Breast epithelium (tissue), 3 donors: ENCODE results near the gene TMEM123.

ENCODE experiments used
- POLR2A ChIP-seq: fragments of 450-650 bp; IDR thresholded peaks from one replicate; pipeline ENCODE4 v1.6.1; 2016; ENCODE audit warnings: antibody characterized with exemption, mild to moderate bottlenecking, moderate library complexity
- POLR2AphosphoS5 ChIP-seq, 3 donors: sonication (generic); formaldehyde crosslinking; IDR thresholded peaks; one replicate each; pipeline ENCODE4 v1.6.1; 2017; ENCODE audit warnings: antibody characterized with exemption in 3 of 3
- TF ChIP-seq, protein P1 (sequence below), 3 donors: fragments of 450-650 bp; IDR thresholded peaks; one replicate each; pipeline ENCODE4 v1.5.1; 2016 to 2017; ENCODE audit warnings: antibody characterized with exemption in 3 of 3, mild to moderate bottlenecking in 3 of 3, moderate library complexity in 3 of 3

DNA sequence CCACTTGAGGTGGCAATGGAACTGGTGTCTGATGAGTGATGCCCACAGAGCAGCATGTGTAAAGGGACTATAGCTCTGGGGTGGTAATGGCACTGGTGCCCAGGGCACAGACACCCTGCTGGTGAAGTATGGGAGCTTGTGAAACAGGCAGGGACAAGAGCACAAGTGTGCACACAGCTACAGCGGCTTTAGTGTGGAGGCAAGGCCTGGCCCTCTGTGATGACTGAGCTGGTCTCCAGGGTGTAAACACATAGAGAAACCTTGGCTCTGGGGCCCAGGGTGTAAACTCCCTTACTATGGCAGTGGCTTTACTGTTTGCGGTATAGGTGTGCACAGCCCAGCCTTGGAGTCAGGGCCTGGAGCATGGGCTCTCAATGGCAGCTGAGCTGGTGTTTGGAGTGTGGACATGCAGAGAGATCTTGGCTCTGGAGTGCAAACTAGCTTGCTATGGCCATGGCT is 59.3 kb downstream of the TMEM123 start:
- TF ChIP-seq POLR2A (no peak), POLR2AphosphoS5 (IDR thresholded peaks at IDR 0.05) (no peak)
- TF ChIP-seq, protein P1, sequence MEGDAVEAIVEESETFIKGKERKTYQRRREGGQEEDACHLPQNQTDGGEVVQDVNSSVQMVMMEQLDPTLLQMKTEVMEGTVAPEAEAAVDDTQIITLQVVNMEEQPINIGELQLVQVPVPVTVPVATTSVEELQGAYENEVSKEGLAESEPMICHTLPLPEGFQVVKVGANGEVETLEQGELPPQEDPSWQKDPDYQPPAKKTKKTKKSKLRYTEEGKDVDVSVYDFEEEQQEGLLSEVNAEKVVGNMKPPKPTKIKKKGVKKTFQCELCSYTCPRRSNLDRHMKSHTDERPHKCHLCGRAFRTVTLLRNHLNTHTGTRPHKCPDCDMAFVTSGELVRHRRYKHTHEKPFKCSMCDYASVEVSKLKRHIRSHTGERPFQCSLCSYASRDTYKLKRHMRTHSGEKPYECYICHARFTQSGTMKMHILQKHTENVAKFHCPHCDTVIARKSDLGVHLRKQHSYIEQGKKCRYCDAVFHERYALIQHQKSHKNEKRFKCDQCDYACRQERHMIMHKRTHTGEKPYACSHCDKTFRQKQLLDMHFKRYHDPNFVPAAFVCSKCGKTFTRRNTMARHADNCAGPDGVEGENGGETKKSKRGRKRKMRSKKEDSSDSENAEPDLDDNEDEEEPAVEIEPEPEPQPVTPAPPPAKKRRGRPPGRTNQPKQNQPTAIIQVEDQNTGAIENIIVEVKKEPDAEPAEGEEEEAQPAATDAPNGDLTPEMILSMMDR (IDR thresholded peaks at IDR 0.05), result no peak
